ENCODE measurements around the gene DCP1B. TPM values are rescaled to one million over a fixed set of nuclear protein-coding genes. Genes with fewer than 3 reads are reported as not detected.
"Not testable (repeated sequence)": the region's sequence is repeated elsewhere in the genome, so short reads cannot be mapped to it uniquely, and the experiment has no call there.

DCP1B gene
- total RNA-seq, 1 donor, result 6.7 TPM

DNA sequence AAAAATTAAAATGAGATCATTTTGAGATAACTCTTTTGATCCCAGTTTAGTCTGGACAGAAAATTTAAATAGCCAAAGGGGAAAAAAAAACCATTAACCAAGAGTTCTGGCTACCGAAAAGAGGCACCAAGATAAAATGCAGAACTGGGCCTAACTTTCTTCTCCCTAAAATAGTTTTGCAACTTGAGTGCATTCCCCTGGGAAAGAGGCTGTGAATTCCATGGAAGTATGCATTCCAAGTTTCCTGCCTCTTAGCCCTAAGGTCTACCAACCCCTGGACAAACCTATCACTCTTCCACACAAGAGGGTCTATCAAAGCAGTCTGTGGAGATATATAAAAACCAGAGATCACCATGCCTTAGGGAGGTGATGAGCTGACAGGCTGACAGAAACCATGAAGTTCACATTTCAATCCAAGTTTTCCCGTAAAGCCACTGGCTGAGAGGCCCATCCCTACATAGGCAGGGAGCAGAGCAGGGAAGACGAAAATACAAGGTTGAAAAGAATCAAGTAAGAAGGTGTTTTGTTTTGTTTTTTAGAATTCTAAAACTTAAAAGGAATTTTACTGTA, 33.8 kb downstream of the DCP1B start:
- H3K9me3 ChIP-seq (ENCODE audit: low read depth, low read length), result no peaks in the 10 kb centered on the region
- no peaks in the 10 kb centered on the region for H3K27me3 ChIP-seq (ENCODE audit: insufficient read depth, low read length)
- no peaks in the 10 kb centered on the region for H3K4me1 ChIP-seq (ENCODE audit: insufficient read depth, low read length)
- H3K4me3 ChIP-seq (ENCODE audit: low read length), result no peak overlapping the region

- H3K4me1 ChIP-seq (ENCODE audit: insufficient read depth, low read length), result no peaks in the 10 kb centered on the region
- H3K27me3 ChIP-seq (ENCODE audit: insufficient read depth, low read length), result no peaks in the 10 kb centered on the region
- H3K4me3 ChIP-seq (ENCODE audit: low read length), result no peak overlapping the region
- no peaks in the 10 kb centered on the region for H3K9me3 ChIP-seq (ENCODE audit: low read depth, low read length)
Observed at GRCh38 chr12:1966561-1967226, 37.6 kb downstream of the DCP1B start.

GRCh38 chr12:1965916-1966315, 38.3 kb downstream of the DCP1B start:
- H3K4me1 ChIP-seq (ENCODE audit: insufficient read depth, low read length), result no peaks in the 10 kb centered on the region
- no peaks in the 10 kb centered on the region for H3K9me3 ChIP-seq (ENCODE audit: low read depth, low read length)
- no peaks in the 10 kb centered on the region for H3K27me3 ChIP-seq (ENCODE audit: insufficient read depth, low read length)
- no peak overlapping the region for H3K4me3 ChIP-seq (ENCODE audit: low read length)

- no peaks in the 10 kb centered on the region for H3K9me3 ChIP-seq (ENCODE audit: low read depth, low read length)
- no peaks in the 10 kb centered on the region for H3K27me3 ChIP-seq (ENCODE audit: insufficient read depth, low read length)
- H3K4me3 ChIP-seq (ENCODE audit: low read length), result no peak overlapping the region
- H3K4me1 ChIP-seq (ENCODE audit: insufficient read depth, low read length), result no peaks in the 10 kb centered on the region
Observed at GRCh38 chr12:1962051-1963020, 41.9 kb downstream of the DCP1B start.

GRCh38 chr12:1956716-1957115, 47.5 kb downstream of the DCP1B start:
- Histone ChIP-seq H3K27me3 (ENCODE audit: insufficient read depth, low read length) (no peaks in the 10 kb centered on the region), H3K9me3 (ENCODE audit: low read depth, low read length) (no peaks in the 10 kb centered on the region), H3K4me1 (ENCODE audit: insufficient read depth, low read length) (no peaks in the 10 kb centered on the region)

GRCh38 chr12:1949771-1950470, 54.3 kb downstream of the DCP1B start:
- H3K4me3 ChIP-seq (ENCODE audit: low read length), result no peak overlapping the region
- no peaks in the 10 kb centered on the region for H3K27me3 ChIP-seq (ENCODE audit: insufficient read depth, low read length)
- H3K9me3 ChIP-seq (ENCODE audit: low read depth, low read length), result no peaks in the 10 kb centered on the region
- H3K4me1 ChIP-seq (ENCODE audit: insufficient read depth, low read length), result no peaks in the 10 kb centered on the region

More at GRCh38 chr12:1956716-1957115, 47.5 kb downstream of the DCP1B start:
- H3K4me3 ChIP-seq (ENCODE audit: low read length), result no peak overlapping the region

DNA sequence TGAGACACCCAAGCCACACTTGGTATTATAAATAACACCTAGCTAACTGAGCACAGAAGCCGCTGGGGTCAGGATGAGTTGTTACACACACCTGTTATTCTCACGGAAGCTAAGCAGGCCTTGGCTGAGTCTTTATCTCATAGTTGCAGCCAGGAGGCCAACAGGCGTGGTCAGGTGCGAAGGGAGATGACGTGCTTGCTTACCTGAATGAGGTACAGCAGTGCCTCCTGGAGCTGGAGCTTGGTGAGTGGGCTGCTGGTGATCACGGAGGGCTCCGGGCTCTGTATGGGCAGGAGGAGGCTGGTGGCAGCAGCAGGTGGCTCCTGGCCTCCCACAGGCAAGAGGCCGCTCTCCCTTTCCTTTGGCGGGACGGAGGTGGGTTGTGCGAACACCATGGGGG, 55.4 kb downstream of the DCP1B start:
- no peaks in the 10 kb centered on the region for H3K27me3 ChIP-seq (ENCODE audit: insufficient read depth, low read length)
- H3K9me3 ChIP-seq (ENCODE audit: low read depth, low read length), result no peaks in the 10 kb centered on the region
- H3K4me3 ChIP-seq (ENCODE audit: low read length), result no peak overlapping the region
- H3K4me1 ChIP-seq (ENCODE audit: insufficient read depth, low read length), result no peaks in the 10 kb centered on the region

DNA sequence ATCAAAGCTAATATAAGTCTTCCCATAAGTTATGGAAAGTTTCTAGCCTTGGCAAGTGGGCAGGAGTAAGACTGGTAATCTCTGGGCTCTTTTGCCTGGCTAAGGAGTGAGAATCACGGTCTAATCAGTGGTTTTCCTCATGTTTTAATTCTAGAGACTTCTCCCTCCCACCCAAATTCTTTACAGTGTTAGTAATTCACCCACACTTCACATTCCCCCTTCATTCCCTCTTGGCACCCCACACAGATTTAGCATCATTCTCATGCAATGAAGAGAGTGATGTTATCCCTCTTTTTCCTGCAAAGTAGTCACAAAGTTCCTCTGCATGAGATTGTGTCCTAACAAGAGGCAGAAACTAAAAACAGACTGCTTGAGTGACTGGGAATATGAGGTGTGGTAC, 57.2 kb downstream of the DCP1B start:
- Histone ChIP-seq H3K9me3 (ENCODE audit: low read depth, low read length) (no peaks in the 10 kb centered on the region), H3K4me3 (ENCODE audit: low read length) (no peak overlapping the region), H3K27me3 (ENCODE audit: insufficient read depth, low read length) (no peaks in the 10 kb centered on the region), H3K4me1 (ENCODE audit: insufficient read depth, low read length) (no peaks in the 10 kb centered on the region)

DNA sequence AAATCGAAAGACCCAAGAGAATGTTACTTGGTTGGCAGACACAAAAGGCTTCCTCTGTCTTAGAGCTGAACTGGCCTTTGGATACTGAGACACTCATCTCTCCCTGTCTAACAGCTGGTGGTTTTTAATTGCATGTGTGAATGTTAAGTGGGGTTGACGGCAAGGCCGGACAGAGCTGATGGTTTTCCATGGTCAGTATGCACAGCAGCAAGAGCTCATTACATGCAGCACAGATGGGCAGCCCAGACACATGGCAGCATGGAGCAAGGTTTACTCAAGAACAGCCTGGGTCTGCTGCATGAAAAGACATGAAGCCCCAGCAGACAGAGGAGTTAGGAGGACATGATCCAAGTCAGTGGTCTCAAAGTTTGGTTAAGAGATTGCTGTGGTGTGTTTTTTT, 58.0 kb downstream of the DCP1B start:
- Histone ChIP-seq H3K9me3 (ENCODE audit: low read depth, low read length) (no peaks in the 10 kb centered on the region), H3K4me1 (ENCODE audit: insufficient read depth, low read length) (no peaks in the 10 kb centered on the region), H3K27me3 (ENCODE audit: insufficient read depth, low read length) (no peaks in the 10 kb centered on the region), H3K4me3 (ENCODE audit: low read length) (no peak overlapping the region)

- H3K4me3 ChIP-seq (ENCODE audit: low read length); H3K9me3 ChIP-seq (ENCODE audit: low read depth, low read length); H3K4me1 ChIP-seq (ENCODE audit: insufficient read depth, low read length); H3K27me3 ChIP-seq (ENCODE audit: insufficient read depth, low read length): not testable (repeated sequence)
Observed at GRCh38 chr12:1945502-1945901, 58.8 kb downstream of the DCP1B start.

DNA sequence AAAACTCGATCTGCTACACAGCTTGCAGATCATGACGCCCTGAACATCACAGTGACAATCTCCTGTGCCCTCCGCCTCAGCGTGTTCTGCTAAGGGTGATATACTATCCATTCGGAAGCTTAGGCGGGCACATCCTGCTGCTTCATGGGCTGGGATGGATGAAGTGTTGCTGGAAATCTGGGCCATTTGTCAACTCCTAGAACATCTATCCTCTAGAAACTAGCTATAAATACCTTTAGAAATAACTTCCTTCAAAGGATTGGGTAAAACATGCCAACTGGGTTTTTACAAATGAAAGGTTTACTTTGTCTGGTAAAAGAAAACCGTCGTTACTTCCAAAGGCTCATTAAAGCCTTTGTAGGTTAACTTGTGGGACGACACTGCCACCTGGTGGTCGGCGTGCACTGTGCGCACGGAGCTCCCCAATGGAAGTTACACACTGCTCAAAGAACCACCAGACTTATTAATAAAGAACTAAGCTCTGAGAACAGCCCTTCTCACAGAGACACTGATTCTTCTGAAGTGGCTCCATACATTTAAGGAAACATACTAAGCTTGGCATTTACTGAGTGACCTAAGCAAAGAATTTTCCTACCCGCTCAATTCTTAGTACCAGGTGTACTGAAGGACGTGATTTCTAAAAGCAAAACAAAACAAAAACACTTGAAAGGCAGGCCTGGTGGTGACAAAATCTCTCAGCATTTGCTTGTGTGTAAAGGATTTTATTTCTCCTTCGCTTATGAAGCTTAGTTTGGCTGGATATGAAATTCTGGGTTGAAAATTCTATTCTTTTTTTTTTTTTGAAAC, 64.3 kb downstream of the DCP1B start:
- H3K27me3 ChIP-seq (ENCODE audit: insufficient read depth, low read length), result no peaks in the 10 kb centered on the region
- H3K4me3 ChIP-seq (ENCODE audit: low read length), result no peak overlapping the region
- no peaks in the 10 kb centered on the region for H3K9me3 ChIP-seq (ENCODE audit: low read depth, low read length)
- peaks cover 6% of the 10 kb centered on the region for H3K4me1 ChIP-seq (ENCODE audit: insufficient read depth, low read length)

DNA sequence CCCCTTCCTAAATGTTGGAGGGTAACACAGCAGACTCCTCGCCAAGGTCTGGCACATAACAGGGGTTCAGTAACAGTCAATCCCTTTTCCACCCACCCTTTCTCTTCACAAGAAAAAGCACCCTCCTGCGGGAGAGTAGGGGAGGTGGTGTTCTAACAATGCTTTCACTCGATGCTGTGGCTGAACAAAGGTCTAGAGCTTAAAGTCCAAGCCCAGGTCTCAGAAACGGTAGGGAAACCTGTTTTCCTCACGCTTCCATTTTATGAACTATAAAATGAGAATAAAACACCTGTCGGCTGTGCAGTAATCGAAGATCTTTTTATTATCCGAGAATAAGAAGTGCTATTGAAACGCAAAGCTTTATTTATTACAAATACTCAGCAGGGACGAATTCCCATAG, 64.9 kb downstream of the DCP1B start:
- Histone ChIP-seq H3K4me3 (ENCODE audit: low read length) (no peak overlapping the region), H3K9me3 (ENCODE audit: low read depth, low read length) (no peaks in the 10 kb centered on the region), H3K4me1 (ENCODE audit: insufficient read depth, low read length) (peaks cover 6% of the 10 kb centered on the region), H3K27me3 (ENCODE audit: insufficient read depth, low read length) (no peaks in the 10 kb centered on the region)

DNA sequence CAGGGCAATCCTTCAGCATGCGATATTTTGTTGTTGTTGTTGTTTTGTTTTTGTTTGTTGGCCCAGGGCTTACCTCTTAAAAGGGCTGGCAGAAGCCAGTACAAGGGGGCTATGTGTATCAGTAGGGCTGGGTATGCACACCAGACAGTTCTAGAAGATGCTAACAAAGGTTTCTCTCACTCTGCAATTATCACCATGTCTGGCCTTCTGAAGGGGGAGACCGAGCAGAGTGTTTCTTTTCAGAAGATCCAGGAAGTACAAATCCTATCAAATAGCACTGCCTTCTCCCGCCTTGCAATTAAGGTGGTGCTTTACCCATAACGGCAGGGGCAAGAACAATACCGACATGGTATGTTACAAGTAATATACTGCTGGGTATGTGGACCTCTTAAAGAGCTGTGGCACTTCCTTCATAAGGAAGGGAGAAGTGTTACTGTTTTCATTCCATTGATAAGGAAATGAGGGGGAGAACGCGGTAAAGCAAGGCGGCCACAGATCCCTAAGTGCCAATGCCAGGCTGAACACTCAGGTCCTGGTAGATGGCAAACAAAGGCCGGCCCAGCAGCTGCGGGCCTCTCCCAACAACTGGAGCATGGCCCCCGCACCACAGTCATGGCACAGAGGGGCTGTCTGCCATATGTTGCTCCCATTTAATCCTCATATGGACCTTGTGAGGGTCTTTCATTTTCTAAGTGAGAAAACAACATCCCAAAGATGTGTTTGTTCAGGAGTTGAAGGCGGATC, 66.6 kb downstream of the DCP1B start:
- Histone ChIP-seq H3K27me3 (ENCODE audit: insufficient read depth, low read length) (no peaks in the 10 kb centered on the region), H3K4me1 (ENCODE audit: insufficient read depth, low read length) (peaks cover 6% of the 10 kb centered on the region), H3K9me3 (ENCODE audit: low read depth, low read length) (no peaks in the 10 kb centered on the region), H3K4me3 (ENCODE audit: low read length) (no peak overlapping the region)

All from mononuclear cell (primary cell).